MM.1S (cell line): ENCODE data around the gene YPEL2.

ENCODE experiments used
- CTCF ChIP-seq: fragments of 300-600 bp; sonication (generic); IDR thresholded peaks from 2 replicates; pipeline ENCODE4 v1.5.1; 2016; ENCODE audit warnings: antibody characterized with exemption, low read length, mixed read lengths
- EZH2 ChIP-seq: fragments of 300-600 bp; sonication (generic); optimal IDR thresholded peaks from 2 replicates; pipeline ENCODE3; 2017; ENCODE audit warnings: low read depth, mild to moderate bottlenecking, antibody characterized with exemption, low read length, mixed read lengths

GRCh38 chr17:59440757-59441463, 109.5 kb downstream of the YPEL2 start:
- peak; percentile 86 for TF ChIP-seq CTCF
- TF ChIP-seq EZH2 = no peak
